Suprapubic skin (tissue), 4 donors: Measurements from ENCODE around the gene GRB10. TPM values are rescaled to one million over a fixed set of nuclear protein-coding genes. Genes with fewer than 3 reads are reported as not detected.

Experiments used
- DNase-seq, 2 donors: peaks; one replicate each; pipeline ENCODE4 v3.0.0-alpha.2; 2019; ENCODE audit warnings: low spot score in 2 of 2
- H3K27ac ChIP-seq: fragments of 200-600 bp; sonication (generic); one replicate; pipeline ENCODE4 v1.5.1; 2019
- H3K27me3 ChIP-seq: fragments of 200-600 bp; sonication (generic); one replicate; pipeline ENCODE4 v1.5.1; 2019
- H3K36me3 ChIP-seq: fragments of 200-600 bp; sonication (generic); one replicate; pipeline ENCODE4 v1.5.1; 2019
- H3K4me1 ChIP-seq: fragments of 200-600 bp; sonication (generic); one replicate; pipeline ENCODE4 v1.5.1; 2019
- H3K4me3 ChIP-seq: fragments of 200-600 bp; sonication (generic); one replicate; pipeline ENCODE4 v1.5.1; 2019; ENCODE audit warnings: mild to moderate bottlenecking
- H3K9me3 ChIP-seq: fragments of 200-600 bp; sonication (generic); one replicate; pipeline ENCODE4 v1.5.1; 2019
- EP300 ChIP-seq: sonication (generic); formaldehyde crosslinking; IDR thresholded peaks from one replicate; pipeline ENCODE4 v1.6.1; 2017; ENCODE audit warnings: antibody characterized with exemption
- POLR2A ChIP-seq, 2 donors: fragments of 450-650 bp; IDR thresholded peaks; one replicate each; pipeline ENCODE4 v1.6.1; 2017; ENCODE audit warnings: antibody characterized with exemption in 2 of 2, mild to moderate bottlenecking in 2 of 2, moderate library complexity in 2 of 2
- POLR2AphosphoS5 ChIP-seq, 3 donors: sonication (generic); formaldehyde crosslinking; IDR thresholded peaks; one replicate each; pipeline ENCODE4 v1.6.1; 2017; ENCODE audit warnings: antibody characterized with exemption in 3 of 3
- WGBS: methylation state at CpG from one replicate; pipeline ENCODE4 v1.1.5; 2018; 5-methylcytosine and 5-hydroxymethylcytosine counted together
- total RNA-seq, 4 donors: library from RNA; depleted of rRNA; stranded (reverse); fragments of >200 nt; gene quantifications; one replicate each; pipeline ENCODE4 v1.1.0, GENCODE V29; 2016
- TF ChIP-seq, protein P1 (sequence below), 2 donors: fragments of 200-600 bp in 1 of 2; fragments of 450-650 bp in 1 of 2; sonication (generic) in 1 of 2; IDR thresholded peaks; one replicate each; pipeline ENCODE4 v1.5.1; 2016 to 2019; ENCODE audit warnings: antibody characterized with exemption in 2 of 2, mild to moderate bottlenecking in 1 of 2, moderate library complexity in 1 of 2

Gene GRB10
- total RNA-seq, result 10 to 100 TPM in 2 of 4 donors, 1 to 10 TPM in 2; 7.8 to 56.2 (median 11.5) TPM

DNA sequence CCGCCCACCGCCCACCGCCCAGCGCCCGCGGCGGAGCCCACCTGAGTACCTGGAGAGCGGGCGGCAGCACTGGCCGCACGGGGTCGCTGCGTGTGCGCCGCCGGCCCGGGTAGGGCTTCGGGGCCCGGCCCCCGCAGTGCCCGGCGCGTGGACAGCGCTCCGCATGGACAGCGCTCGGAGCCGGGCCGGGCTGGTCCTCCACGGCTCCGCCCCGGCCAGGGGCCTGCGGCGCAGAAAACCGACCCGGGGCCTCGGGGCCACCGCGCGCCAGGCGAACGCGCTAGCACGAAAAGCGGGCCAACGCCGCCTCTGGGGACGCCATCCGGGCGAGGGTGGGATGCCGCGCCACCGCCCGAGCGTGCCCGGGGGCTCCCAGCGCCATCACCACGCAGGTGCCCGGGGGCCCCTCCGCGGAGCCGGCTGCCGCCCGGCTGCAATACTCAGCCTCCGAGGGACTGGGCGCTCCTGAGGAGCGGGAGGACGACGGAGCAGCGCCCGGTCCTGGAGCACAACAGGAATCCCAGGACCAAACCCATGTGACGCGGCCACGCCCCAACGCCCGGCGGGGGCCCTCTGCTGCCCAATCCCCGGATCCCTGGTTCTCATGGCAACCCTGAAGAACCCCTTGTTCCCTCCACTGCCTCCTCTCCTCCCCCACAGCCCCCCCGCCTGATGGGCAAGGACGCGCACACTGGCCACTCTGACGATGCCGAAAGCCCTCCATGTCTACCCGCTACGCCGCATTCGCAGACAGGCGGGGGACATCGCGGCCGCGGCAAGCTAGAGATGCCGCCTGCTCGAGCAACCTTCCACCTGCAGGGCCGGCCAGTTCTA lies at the start of gene GRB10:
TSS of gene GRB10 (minus strand) at position 522 of the 834 bp plus-strand sequence. CDS start 50,574 bp downstream, outside the sequence.
- Histone ChIP-seq H3K4me3 (peak within 1 kb of the TSS; percentile 53), H3K4me1 (peaks cover 4% of the 10 kb centered on the region), H3K27me3 (peaks cover 3% of the 10 kb centered on the region), H3K9me3 (no peaks in the 10 kb centered on the region), H3K27ac (no peak within 1 kb of the TSS), H3K36me3 (no peaks in the 10 kb centered on the region)
- TF ChIP-seq POLR2A (IDR thresholded peaks at IDR 0.05) (no peak), EP300 (no peak), POLR2AphosphoS5 (IDR thresholded peaks at IDR 0.05) (no peak)
- TF ChIP-seq, protein P1, sequence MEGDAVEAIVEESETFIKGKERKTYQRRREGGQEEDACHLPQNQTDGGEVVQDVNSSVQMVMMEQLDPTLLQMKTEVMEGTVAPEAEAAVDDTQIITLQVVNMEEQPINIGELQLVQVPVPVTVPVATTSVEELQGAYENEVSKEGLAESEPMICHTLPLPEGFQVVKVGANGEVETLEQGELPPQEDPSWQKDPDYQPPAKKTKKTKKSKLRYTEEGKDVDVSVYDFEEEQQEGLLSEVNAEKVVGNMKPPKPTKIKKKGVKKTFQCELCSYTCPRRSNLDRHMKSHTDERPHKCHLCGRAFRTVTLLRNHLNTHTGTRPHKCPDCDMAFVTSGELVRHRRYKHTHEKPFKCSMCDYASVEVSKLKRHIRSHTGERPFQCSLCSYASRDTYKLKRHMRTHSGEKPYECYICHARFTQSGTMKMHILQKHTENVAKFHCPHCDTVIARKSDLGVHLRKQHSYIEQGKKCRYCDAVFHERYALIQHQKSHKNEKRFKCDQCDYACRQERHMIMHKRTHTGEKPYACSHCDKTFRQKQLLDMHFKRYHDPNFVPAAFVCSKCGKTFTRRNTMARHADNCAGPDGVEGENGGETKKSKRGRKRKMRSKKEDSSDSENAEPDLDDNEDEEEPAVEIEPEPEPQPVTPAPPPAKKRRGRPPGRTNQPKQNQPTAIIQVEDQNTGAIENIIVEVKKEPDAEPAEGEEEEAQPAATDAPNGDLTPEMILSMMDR (IDR thresholded peaks at IDR 0.05), result peak in 1 of 2 donors; percentile 16
- DNase-seq, result no peak
- WGBS, result 82% methylated on average over 33 of the region's 95 CpGs

DNA sequence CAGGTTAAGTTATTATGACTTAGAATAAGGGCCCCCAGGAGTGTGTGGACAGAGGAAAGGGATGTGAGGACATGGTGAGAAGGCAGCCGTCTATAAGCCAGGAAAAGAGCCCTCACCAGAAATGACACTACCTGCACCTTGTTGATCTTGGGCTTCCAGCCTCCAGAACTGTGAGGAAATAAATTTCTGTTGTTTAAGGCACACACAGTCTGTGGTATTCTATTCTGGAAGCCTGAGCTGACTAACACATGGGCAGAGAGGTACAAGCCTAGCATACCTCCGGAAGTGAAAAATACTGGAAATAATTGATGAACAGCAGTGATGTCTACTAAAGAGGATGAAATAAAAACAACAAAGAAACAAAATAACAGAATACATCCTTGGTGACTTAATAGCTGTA lies 46.1 kb upstream of the GRB10 start:
- Histone ChIP-seq H3K27me3 (no peaks in the 10 kb centered on the region), H3K36me3 (no peaks in the 10 kb centered on the region), H3K4me3 (no peak overlapping the region), H3K4me1 (no peaks in the 10 kb centered on the region), H3K27ac (no peak overlapping the region), H3K9me3 (no peaks in the 10 kb centered on the region)
- DNase-seq, result no peak
- TF ChIP-seq POLR2AphosphoS5 (IDR thresholded peaks at IDR 0.05), result no peak
- TF ChIP-seq EP300, result no peak
- no peak for TF ChIP-seq POLR2A (IDR thresholded peaks at IDR 0.05)
- TF ChIP-seq, protein P1 (IDR thresholded peaks at IDR 0.05), result no peak
- 83% methylated on average over 2 of the region's 2 CpGs for WGBS

DNA sequence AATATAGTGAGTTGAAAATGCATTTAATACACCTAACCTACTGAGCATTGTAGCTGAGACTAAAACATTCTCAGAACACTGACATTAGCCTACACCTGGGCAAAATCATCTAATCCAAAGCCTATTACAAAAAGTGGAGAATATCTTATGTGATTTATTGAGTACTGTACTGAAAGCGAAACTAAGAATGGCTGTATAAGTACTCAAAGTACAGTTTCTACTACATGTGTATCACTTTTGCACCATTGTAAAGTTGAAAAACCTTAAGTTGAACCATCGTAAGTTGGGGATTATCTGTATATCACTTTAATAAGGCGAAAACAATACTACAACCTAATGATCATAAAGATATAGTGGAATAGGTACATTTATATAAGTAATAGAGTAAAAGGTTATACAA lies 45.4 kb upstream of the GRB10 start:
- H3K9me3 ChIP-seq, result no peaks in the 10 kb centered on the region
- no peak for TF ChIP-seq POLR2A (IDR thresholded peaks at IDR 0.05)
- no peak for TF ChIP-seq POLR2AphosphoS5 (IDR thresholded peaks at IDR 0.05)
- TF ChIP-seq, protein P1 (IDR thresholded peaks at IDR 0.05), result no peak
- H3K27me3 ChIP-seq, result no peaks in the 10 kb centered on the region
- no peaks in the 10 kb centered on the region for H3K36me3 ChIP-seq
- WGBS, result 96% methylated on average over 3 of the region's 3 CpGs
- no peaks in the 10 kb centered on the region for H3K4me1 ChIP-seq
- no peak for DNase-seq
- H3K27ac ChIP-seq, result no peak overlapping the region
- H3K4me3 ChIP-seq, result no peak overlapping the region

DNA sequence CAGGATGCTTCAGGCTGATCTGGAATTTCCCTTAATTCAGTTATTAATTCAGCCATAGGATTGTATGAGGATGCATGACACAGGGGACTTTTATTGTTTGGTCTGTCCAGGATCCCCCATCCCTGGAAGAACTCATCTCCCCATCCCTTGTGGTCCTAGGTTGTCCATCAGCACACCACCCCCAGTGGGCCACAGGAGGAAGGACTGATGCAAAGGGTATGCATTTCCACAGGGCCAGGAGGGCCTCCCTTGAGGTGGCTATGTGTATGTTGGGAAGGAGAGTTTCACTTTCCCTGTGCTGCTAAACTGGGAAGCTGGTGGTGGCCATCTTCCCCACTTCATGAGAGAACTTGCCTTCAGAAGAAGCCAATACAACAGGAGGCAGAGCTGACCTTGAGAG lies 44.6 kb upstream of the GRB10 start:
- Histone ChIP-seq H3K36me3 (no peaks in the 10 kb centered on the region), H3K9me3 (no peaks in the 10 kb centered on the region), H3K27me3 (no peaks in the 10 kb centered on the region), H3K4me3 (no peak overlapping the region), H3K4me1 (no peaks in the 10 kb centered on the region), H3K27ac (no peak overlapping the region)
- no peak for DNase-seq
- TF ChIP-seq POLR2A (IDR thresholded peaks at IDR 0.05), result no peak

DNA sequence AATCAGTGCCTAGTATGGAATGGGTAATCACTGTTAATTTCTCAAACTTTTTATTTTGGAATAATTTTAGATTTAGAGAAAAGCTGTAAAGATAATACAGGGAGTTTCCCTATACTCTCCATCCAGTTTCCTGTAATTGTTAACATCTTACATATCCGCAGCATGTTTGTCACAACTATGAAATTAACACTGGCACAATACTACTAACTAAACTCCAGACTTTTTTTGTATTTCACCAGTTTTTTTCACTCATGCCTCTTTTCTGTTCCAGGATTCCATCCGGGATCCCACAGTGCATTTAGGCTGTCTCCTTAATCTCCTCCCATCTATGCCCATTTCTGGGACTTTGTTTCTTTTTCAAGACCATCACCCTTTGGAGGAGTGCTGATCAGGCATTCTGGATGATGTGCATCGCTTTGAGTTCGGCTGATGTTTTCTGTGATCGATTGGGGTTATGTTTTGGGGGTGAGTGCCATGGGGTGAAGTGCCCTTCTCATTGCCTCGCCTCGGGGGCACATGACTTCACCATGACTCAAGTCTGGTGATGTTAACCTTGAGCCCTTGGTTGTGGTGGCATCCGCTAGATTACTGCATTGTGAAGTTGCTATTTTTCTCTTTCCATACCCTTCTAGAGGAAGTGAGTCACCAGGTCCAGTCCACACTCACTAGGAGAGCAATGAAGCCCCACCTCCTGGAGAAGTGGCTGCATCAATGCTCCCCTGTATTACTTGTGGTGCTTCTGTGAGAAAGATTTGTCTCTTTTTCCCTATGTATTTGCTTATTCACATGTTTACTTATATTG lies 43.9 kb upstream of the GRB10 start:
- no peaks in the 10 kb centered on the region for H3K27me3 ChIP-seq
- H3K36me3 ChIP-seq, result no peaks in the 10 kb centered on the region
- TF ChIP-seq POLR2AphosphoS5 (IDR thresholded peaks at IDR 0.05), result no peak
- no peak for TF ChIP-seq POLR2A (IDR thresholded peaks at IDR 0.05)
- TF ChIP-seq, protein P1 (IDR thresholded peaks at IDR 0.05), result no peak
- TF ChIP-seq EP300, result no peak
- H3K9me3 ChIP-seq, result no peaks in the 10 kb centered on the region
- 85% methylated on average over 8 of the region's 8 CpGs for WGBS
- DNase-seq, result no peak
- H3K4me1 ChIP-seq, result no peaks in the 10 kb centered on the region
- no peak overlapping the region for H3K27ac ChIP-seq
- no peak overlapping the region for H3K4me3 ChIP-seq
